Measurements from ENCODE around the gene SDR39U1. TPM values are rescaled to one million over a fixed set of nuclear protein-coding genes. Genes with fewer than 3 reads are reported as not detected.

Gene SDR39U1
- total RNA-seq, 4 donors from 2014 or later: 28.4 to 35.9 (median 31.8) TPM

DNA sequence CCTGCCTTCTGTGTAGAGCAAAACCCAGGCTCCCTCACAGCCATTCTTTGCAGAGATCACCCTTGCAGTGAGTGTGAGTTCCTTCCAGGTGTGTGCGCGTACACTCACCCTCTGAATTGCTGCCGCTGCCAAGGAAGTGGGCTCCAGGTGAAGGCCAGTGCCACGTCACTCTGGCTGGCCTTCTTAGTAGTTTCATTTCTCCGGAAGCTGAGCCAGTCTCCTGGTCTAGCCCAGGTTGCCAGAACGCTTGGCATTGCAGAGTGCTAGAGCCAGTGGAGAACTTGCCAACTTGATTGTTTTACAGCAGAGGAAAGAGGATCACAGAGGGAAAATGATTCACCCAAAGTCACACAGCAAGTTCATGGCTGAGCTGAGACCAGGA lies 24.1 kb downstream of the SDR39U1 start:
- DNase-seq (ENCODE audit: low spot score) (no peak), ATAC-seq (ENCODE audit: low FRiP score) (peak; percentile 77)

DNA sequence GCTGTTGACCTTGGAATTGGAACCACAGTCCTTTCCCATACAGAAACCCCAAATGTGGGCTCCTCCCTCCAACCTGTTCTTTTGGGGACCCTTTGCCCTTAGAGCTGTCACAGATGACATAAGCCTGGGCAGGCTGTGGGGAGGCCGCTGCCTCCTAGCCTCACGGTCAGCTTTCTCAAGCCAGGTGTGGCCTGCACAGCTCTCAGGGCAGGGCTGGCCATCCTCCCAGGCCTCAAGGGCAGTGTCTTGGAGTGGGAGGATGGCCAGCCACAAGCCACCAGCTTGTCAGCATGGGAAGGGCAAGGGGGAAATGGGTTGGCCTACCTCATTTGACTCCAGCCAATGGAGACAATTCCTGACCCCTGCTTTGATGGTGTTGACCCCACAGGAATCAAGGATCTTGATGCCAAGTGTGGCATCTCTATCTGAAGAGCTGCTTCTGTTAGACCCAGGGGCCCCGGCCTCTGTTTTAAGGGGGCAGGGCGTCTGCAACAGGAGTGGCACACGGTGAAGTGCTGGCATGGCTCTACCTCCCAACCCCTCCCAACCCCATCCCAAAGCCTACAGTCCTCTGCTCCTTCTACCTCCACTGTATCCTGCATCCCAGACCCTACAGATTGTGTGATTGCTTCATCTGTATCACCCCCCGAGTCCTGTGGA lies 24.6 kb downstream of the SDR39U1 start:
- no peak for ATAC-seq (ENCODE audit: low FRiP score)
- TF ChIP-seq, protein P1, sequence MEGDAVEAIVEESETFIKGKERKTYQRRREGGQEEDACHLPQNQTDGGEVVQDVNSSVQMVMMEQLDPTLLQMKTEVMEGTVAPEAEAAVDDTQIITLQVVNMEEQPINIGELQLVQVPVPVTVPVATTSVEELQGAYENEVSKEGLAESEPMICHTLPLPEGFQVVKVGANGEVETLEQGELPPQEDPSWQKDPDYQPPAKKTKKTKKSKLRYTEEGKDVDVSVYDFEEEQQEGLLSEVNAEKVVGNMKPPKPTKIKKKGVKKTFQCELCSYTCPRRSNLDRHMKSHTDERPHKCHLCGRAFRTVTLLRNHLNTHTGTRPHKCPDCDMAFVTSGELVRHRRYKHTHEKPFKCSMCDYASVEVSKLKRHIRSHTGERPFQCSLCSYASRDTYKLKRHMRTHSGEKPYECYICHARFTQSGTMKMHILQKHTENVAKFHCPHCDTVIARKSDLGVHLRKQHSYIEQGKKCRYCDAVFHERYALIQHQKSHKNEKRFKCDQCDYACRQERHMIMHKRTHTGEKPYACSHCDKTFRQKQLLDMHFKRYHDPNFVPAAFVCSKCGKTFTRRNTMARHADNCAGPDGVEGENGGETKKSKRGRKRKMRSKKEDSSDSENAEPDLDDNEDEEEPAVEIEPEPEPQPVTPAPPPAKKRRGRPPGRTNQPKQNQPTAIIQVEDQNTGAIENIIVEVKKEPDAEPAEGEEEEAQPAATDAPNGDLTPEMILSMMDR (IDR thresholded peaks at IDR 0.05): no peak
- DNase-seq (ENCODE audit: low spot score): no peak

More for the DNA sequence above, 24.1 kb downstream of the SDR39U1 start:
- TF ChIP-seq, protein P1 (IDR thresholded peaks at IDR 0.05): no peak

DNA sequence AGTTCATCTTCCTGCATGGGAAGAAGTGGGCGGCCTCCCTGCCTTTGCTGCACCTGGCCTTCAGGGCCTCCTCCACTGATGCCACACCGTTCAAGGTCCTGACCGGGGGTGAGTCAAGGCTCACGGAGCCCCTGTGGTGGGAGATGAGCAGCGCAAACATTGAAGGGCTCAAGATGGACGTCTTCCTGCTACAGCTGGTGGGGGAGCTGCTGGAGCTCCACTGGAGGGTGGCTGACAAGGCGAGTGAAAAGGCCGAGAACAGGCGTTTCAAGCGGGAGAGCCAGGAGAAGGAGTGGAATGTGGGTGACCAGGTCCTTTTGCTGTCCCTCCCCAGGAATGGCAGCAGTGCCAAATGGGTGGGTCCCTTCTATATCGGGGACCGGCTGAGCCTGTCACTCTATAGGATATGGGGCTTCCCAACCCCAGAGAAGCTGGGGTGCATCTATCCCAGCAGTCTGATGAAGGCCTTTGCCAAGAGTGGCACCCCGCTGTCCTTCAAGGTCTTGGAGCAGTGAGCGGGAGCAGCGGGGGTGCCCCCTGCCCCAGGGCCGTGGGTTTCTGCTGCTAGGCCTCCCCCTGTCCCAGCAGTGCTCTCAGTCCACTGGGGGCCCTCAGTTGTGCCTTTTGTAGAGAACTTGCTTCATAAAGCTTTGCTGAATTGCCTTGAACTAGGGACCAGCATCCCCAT lies 25.5 kb downstream of the SDR39U1 start:
- no peak for ATAC-seq (ENCODE audit: low FRiP score)
- TF ChIP-seq, protein P1 (IDR thresholded peaks at IDR 0.05): no peak
- no peak for DNase-seq (ENCODE audit: low spot score)

DNA sequence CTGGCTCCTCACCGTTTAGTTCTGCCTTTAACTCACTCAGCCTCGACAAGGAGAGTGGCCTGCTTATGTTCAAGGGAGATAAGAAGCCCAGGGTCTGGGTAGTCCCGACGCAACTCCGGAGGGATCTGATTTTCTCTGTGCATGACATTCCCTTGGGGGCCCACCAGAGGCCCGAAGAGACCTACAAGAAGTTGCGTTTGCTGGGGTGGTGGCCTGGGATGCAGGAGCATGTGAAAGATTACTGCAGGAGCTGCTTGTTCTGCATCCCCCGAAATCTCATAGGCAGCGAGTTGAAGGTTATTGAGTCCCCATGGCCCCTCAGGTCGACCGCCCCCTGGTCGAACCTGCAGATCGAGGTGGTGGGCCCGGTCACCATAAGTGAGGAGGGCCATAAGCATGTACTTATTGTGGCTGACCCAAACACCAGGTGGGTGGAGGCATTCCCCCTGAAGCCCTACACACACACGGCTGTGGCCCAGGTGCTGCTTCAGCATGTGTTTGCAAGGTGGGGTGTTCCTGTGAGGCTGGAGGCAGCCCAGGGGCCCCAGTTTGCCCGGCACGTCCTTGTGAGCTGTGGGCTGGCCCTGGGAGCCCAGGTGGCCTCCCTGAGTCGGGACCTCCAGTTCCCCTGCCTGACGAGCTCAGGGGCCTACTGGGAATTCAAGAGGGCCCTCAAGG lies 26.2 kb downstream of the SDR39U1 start:
- no peak for DNase-seq (ENCODE audit: low spot score)
- ATAC-seq (ENCODE audit: low FRiP score): no peak
- TF ChIP-seq, protein P1 (IDR thresholded peaks at IDR 0.05): no peak

DNA sequence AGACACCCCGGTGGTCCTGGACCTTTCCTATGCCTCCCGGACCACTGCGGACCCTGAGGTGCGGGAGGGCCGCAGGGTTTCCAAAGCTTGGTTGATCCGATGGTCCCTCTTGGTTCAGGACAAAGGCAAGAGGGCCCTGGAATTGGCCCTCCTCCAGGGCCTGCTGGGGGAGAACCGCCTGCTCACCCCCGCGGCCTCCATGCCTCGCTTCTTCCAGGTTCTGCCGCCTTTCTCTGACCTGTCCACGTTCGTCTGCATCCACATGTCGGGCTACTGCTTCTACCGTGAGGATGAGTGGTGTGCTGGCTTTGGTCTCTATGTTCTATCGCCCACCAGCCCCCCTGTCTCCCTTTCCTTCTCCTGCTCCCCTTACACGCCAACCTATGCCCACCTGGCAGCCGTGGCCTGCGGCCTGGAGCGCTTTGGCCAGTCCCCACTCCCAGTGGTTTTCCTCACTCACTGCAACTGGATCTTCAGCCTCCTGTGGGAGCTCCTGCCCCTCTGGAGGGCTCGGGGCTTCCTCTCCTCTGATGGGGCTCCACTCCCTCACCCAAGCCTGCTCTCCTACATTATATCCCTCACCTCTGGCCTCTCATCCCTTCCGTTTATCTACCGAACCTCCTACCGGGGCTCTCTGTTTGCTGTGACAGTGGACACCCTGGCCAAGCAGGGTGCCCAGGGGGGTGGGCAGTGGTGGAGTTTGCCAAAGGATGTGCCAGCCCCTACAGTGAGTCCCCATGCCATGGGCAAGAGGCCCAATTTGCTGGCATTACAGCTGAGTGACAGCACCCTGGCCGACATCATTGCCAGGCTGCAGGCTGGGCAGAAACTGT lies 26.9 kb downstream of the SDR39U1 start:
- ATAC-seq (ENCODE audit: low FRiP score) (no peak), DNase-seq (ENCODE audit: low spot score) (no peak)

DNA sequence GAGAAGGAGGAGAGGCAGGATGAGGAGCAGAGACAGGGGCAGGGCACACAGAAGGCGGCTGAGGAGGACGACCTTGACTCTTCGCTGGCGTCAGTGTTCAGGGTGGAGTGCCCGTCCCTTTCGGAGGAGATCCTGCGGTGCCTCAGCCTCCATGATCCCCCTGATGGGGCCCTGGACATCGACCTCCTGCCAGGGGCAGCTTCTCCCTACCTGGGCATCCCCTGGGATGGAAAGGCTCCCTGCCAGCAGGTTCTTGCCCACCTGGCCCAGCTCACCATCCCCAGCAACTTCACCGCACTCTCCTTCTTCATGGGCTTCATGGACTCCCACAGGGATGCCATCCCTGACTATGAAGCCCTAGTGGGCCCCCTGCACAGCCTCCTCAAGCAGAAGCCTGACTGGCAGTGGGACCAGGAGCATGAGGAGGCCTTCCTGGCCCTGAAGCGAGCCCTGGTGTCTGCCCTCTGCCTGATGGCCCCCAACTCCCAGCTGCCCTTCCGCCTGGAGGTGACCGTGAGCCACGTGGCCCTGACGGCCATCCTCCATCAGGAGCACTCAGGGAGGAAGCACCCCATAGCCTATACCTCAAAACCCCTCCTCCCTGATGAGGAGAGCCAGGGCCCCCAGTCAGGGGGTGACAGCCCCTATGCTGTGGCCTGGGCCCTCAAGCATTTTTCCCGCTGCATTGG lies 27.7 kb downstream of the SDR39U1 start:
- DNase-seq (ENCODE audit: low spot score): no peak
- TF ChIP-seq, protein P1 (IDR thresholded peaks at IDR 0.05): no peak
- ATAC-seq (ENCODE audit: low FRiP score): no peak

More for the DNA sequence above, 26.9 kb downstream of the SDR39U1 start:
- TF ChIP-seq, protein P1 (IDR thresholded peaks at IDR 0.05): no peak

Measured in omental fat pad (tissue), 4 donors.